T-helper 17 cell (primary cell): ENCODE data around the gene CIP2A. TPM values are rescaled to one million over a fixed set of nuclear protein-coding genes. Genes with fewer than 3 reads are reported as not detected.

Source experiments
- ATAC-seq: fragments of 150-1000 bp; cut with Tn5 transposase; 2 replicates; pipeline ENCODE4 v1.10.0; 2021; ENCODE audit warnings: mild to moderate bottlenecking, moderate library complexity
- DNase-seq, 3 donors: peaks; one replicate each; pipeline versions ENCODE4 v3.0.0 to v3.0.0-alpha.2; 2020 to 2021
- H3K9me3 ChIP-seq: one replicate; pipeline ENCODE4 v1.7.0; 2013; ENCODE audit warnings: low read length, mild to moderate bottlenecking; ENCODE audit not compliant: control insufficient read depth, poor library complexity, severe bottlenecking
- H3K27ac Mint-ChIP-seq: one replicate; pipeline ENCODE4 v1.8.0; 2022; ENCODE audit warnings: mild to moderate bottlenecking, moderate library complexity, mixed read lengths
- H3K27me3 Mint-ChIP-seq: one replicate; pipeline ENCODE4 v1.8.0; 2022; ENCODE audit warnings: mixed read lengths
- H3K36me3 Mint-ChIP-seq: one replicate; pipeline ENCODE4 v1.8.0; 2022; ENCODE audit warnings: low read depth, mixed read lengths
- H3K4me1 Mint-ChIP-seq: one replicate; pipeline ENCODE4 v1.8.0; 2022; ENCODE audit warnings: mild to moderate bottlenecking, mixed read lengths
- H3K4me3 Mint-ChIP-seq: one replicate; pipeline ENCODE4 v1.8.0; 2022; ENCODE audit warnings: mild to moderate bottlenecking, moderate library complexity, mixed read lengths
- total RNA-seq, 4 donors: library from RNA in 2 of 4; stranded (reverse) in 2 of 4; gene quantifications; one replicate each; pipeline ENCODE4 v1.2.3 and lab custom pipeline; 2022 to 2026

Gene CIP2A
- total RNA-seq, 2 donors from 2014 or later, result 4.1 to 6.8 TPM

DNA sequence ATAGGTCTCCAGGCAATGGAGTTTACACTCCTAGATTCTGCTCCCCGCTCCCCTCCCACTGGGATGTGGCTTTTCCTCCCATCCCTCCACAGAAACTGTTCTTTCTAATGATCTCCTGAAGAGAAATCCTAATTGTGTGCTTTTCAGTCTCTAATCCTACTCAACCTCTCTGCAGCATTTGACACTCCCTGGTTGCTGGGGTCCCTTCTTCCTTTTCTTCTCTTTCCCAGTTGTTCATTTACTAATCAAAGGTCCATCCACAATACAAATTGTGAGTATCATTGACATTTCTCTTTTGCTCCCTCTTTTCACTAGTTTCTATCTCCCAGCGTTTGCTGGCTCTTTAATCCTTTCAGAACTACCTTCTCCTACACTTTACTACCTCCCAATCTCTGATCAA lies 72.4 kb downstream of the CIP2A start:
- ATAC-seq (no peak), DNase-seq (no peak)
- Mint-ChIP-seq H3K4me3 (no peak overlapping the region), H3K36me3 (no peaks in the 10 kb centered on the region), H3K27me3 (peaks cover 24% of the 10 kb centered on the region), H3K4me1 (peaks cover 8% of the 10 kb centered on the region), H3K27ac (no peak overlapping the region)
- no peaks in the 10 kb centered on the region for H3K9me3 ChIP-seq

DNA sequence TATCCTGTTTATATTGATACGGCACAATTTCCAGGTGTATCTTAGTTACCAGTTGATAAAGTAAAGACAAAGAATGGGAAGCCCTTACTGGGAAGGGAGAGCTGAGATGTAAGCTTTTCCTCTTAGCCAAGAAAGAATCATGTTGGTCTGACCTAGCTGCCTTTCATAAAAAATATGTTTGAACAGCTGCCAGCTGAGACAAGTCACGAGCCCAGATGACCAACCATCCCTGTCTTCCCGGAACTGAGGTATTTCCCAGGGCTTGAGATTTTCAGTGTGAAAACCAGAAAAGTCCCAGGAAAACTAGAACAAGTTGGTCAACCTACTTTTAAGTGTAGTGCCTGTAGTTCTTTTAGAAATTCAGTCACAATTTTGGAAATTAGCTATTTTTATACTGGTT lies 75.3 kb downstream of the CIP2A start:
- Mint-ChIP-seq H3K27me3 (peaks cover 22% of the 10 kb centered on the region), H3K4me1 (peaks cover 10% of the 10 kb centered on the region), H3K27ac (no peak overlapping the region), H3K4me3 (no peak overlapping the region), H3K36me3 (peaks cover 3% of the 10 kb centered on the region)
- no peaks in the 10 kb centered on the region for H3K9me3 ChIP-seq
- DNase-seq, result no peak
- ATAC-seq, result no peak

DNA sequence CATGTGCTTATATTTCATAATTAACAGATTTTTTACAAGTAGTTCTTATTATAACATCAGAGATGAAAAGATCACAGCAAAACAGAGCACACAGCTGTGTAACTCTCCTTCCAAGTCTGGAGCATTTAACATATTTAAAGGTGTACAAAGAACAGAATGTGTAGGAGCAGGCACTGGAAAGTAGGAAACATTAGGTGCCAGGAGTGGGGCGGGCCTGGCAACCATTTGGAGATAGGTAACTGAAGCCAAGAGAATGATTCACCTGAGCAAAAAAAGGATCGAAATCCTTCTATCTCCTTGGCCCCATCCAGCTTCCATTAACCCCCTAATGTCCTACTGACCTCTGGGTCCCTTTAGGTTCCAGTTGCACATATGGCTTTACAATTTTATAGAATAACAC lies 76.6 kb downstream of the CIP2A start:
- Mint-ChIP-seq H3K4me3 (no peak overlapping the region), H3K36me3 (peaks cover 3% of the 10 kb centered on the region), H3K27me3 (peaks cover 22% of the 10 kb centered on the region), H3K4me1 (peaks cover 10% of the 10 kb centered on the region), H3K27ac (no peak overlapping the region)
- ATAC-seq (no peak), DNase-seq (no peak)
- no peaks in the 10 kb centered on the region for H3K9me3 ChIP-seq

DNA sequence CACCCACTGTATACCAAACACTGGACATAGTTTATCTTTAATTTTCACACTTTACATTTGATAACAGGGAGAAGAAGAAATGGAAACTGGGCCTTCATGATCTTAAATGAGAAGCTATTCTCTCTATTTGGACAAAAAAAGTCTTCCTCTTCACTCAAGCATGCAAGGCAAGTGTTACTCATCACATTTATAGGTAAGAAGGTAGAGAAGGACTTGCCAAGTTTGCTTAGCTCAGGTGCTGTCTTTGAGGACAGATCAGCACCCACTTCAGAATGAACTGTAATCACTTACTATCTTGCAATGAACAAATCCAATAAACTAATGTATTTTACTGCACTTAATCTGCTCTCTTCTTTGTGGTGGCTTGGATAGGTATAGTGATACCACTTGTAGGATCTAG lies 77.7 kb downstream of the CIP2A start:
- no peaks in the 10 kb centered on the region for H3K9me3 ChIP-seq
- Mint-ChIP-seq H3K27ac (no peak overlapping the region), H3K4me3 (no peak overlapping the region), H3K27me3 (peaks cover 23% of the 10 kb centered on the region), H3K4me1 (peaks cover 10% of the 10 kb centered on the region), H3K36me3 (peaks cover 3% of the 10 kb centered on the region)
- ATAC-seq (no peak), DNase-seq (no peak)

DNA sequence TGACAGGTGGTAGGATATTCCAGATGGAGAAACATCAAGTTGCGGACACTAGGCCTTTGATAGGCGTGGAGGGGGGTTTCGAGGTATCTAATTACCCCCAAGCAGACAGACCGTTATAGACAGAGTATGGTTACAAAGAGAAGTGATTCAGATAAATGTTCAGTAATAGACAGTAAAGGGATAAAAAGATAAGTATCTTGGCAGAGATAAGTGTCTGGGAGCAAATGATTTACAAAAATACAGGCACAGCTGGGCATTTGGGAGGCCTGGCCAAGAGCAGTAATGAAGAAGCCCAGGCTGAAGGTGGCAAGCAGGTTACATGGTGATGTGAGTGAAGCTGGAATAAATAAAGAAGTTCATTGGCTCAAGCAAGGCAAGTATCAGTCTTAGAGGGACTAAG lies 78.2 kb downstream of the CIP2A start:
- Mint-ChIP-seq H3K36me3 (peaks cover 3% of the 10 kb centered on the region), H3K4me1 (peaks cover 10% of the 10 kb centered on the region), H3K27me3 (peaks cover 27% of the 10 kb centered on the region), H3K27ac (no peak overlapping the region), H3K4me3 (no peak overlapping the region)
- ATAC-seq (no peak), DNase-seq (no peak)
- no peaks in the 10 kb centered on the region for H3K9me3 ChIP-seq

DNA sequence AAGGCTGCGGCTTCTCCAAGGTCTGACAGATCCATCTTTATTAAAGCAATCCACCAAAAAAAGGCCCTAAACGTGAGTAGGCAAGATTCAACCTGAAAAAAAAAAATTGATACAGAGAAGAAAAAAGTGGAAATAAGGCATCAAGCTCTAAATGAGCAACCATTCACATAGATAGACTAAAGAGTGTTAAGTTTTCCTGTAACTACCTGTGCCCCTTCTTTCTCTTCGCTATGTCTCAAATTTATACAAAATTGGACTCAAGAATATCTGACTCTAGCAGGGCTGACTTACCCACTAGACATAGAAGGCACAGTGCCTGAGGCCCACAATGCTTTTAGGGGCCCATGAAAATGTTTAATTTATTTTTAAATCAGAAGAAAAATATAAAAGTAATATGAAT lies 78.7 kb downstream of the CIP2A start, which contains the start of gene MYH15:
Gene MYH15, minus strand, starts transcription at position 101 of the 400 bp plus-strand sequence. Its CDS starts 66 bp downstream, at position 35.
- no peaks in the 10 kb centered on the region for H3K9me3 ChIP-seq
- H3K27ac Mint-ChIP-seq, result no peak within 1 kb of the TSS
- DNase-seq (no peak), ATAC-seq (no peak)
- peaks cover 3% of the 10 kb centered on the region for H3K36me3 Mint-ChIP-seq
- peaks cover 13% of the 10 kb centered on the region for H3K4me1 Mint-ChIP-seq
- no peak within 1 kb of the TSS for H3K4me3 Mint-ChIP-seq
- H3K27me3 Mint-ChIP-seq, result peaks cover 27% of the 10 kb centered on the region

DNA sequence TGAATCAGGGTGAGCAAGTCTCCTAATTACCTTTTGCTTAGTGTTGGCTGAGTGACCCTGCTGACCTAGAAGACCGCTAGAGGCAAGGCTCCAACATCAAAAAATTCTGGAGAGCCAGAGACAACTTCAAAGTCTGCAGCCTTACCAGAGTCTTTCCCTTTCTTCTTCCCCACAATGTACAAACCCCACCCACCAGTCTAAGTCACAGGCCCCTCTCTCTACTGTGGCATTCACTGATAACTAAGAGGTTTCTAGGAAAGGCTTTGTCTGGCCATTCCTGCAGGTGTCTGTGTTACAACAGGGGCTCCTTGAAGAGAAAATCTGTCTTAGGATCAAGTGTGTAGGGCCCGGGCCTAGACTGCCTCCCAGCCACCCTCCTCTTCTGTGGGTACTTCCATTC lies 79.4 kb downstream of the CIP2A start:
- DNase-seq (no peak), ATAC-seq (no peak)
- no peaks in the 10 kb centered on the region for H3K9me3 ChIP-seq
- peaks cover 3% of the 10 kb centered on the region for H3K36me3 Mint-ChIP-seq
- peaks cover 13% of the 10 kb centered on the region for H3K4me1 Mint-ChIP-seq
- H3K4me3 Mint-ChIP-seq, result no peak overlapping the region
- H3K27me3 Mint-ChIP-seq, result peaks cover 25% of the 10 kb centered on the region
- no peak overlapping the region for H3K27ac Mint-ChIP-seq

DNA sequence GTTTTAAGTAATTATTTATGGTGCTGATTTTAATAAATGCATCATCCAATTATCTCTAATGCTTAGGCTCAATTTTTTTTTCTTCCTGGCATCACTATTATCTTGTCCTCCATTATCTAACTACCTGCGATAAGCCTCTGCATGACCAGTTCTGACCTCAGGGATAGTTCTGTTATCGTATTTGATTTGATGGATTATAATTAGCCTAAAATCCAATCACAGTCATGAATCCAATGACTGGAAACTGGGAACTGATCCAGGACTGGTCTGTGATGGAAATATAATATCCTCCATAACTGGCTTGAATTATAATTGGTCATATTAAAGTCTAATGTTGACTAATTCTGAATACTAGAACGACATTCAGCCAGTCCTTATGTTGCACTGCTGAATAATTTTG lies 80.0 kb downstream of the CIP2A start:
- Mint-ChIP-seq H3K4me1 (peaks cover 13% of the 10 kb centered on the region), H3K27ac (no peak overlapping the region), H3K27me3 (peaks cover 25% of the 10 kb centered on the region), H3K4me3 (no peak overlapping the region), H3K36me3 (peaks cover 3% of the 10 kb centered on the region)
- no peak for DNase-seq
- ATAC-seq, result no peak
- H3K9me3 ChIP-seq, result no peaks in the 10 kb centered on the region

DNA sequence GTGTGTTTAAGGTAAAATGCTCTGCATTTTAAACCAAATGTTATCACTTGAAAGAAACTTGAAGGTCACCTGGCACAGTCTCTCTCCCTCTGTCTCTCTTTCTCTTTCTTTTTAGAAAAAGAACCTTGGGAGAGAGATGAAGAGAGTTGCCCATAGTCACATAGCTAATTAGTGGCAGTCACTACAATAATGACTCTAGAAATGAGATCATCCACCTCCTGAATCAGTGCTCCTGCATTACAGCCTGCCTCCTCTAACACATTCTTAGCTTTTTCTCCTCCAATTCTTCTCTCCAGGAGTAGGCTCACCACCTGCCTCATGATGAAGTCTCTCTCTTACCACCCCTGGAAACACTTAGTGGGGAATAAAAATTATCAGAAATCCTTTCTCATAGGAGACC lies 81.3 kb downstream of the CIP2A start:
- ATAC-seq, result no peak
- H3K4me3 Mint-ChIP-seq, result no peak overlapping the region

DNA sequence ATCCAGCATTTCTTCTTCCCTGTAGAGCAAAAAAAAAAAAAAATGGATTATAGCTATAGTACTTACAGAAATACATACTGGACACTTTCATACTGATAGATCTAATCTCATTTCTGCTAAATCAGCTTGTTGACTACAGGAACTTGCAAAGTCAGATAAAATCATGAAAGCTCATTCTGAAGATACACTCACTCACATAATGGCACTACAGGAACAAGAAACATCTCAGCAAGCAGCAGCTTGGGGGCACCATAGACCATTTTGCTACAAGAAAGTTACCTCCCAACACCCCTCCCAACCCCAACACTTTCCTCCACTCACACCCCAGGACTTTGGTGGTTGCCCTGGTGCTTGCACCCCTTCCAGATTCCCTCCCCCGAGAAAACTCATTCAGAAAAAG lies 83.4 kb downstream of the CIP2A start:
- no peaks in the 10 kb centered on the region for H3K36me3 Mint-ChIP-seq
- DNase-seq (no peak), ATAC-seq (no peak)
- peaks cover 3% of the 10 kb centered on the region for H3K4me1 Mint-ChIP-seq
- no peak overlapping the region for H3K4me3 Mint-ChIP-seq
- peaks cover 15% of the 10 kb centered on the region for H3K27me3 Mint-ChIP-seq
- H3K27ac Mint-ChIP-seq, result no peak overlapping the region
- H3K9me3 ChIP-seq, result no peaks in the 10 kb centered on the region

More for the DNA sequence above, 81.3 kb downstream of the CIP2A start:
- Mint-ChIP-seq H3K4me1 (peaks cover 9% of the 10 kb centered on the region), H3K27me3 (peaks cover 20% of the 10 kb centered on the region), H3K27ac (no peak overlapping the region), H3K36me3 (peaks cover 3% of the 10 kb centered on the region)
- no peak for DNase-seq
- no peaks in the 10 kb centered on the region for H3K9me3 ChIP-seq

DNA sequence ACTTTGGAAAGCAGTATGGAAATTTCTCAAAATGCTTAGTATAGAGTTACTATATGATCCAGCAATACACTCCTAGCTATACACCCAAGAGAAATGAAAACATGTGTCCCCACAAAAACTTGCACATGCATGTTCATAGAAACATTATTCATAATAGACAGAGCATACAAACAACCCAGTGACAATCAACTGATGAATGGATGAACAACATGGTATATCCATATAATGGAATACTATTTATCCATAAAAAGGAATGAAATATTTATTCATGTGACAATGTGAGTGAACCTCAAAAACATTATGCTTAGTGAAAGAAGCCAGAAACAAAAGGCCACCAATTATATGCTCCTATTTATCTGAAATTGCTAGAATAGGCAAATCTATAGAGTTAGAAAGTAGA lies 85.5 kb downstream of the CIP2A start:
- DNase-seq, result no peak
- no peaks in the 10 kb centered on the region for H3K9me3 ChIP-seq
- H3K4me1 Mint-ChIP-seq, result peaks cover 3% of the 10 kb centered on the region
- no peak for ATAC-seq
- no peak overlapping the region for H3K4me3 Mint-ChIP-seq
- peaks cover 15% of the 10 kb centered on the region for H3K27me3 Mint-ChIP-seq
- no peak overlapping the region for H3K27ac Mint-ChIP-seq
- H3K36me3 Mint-ChIP-seq, result no peaks in the 10 kb centered on the region

DNA sequence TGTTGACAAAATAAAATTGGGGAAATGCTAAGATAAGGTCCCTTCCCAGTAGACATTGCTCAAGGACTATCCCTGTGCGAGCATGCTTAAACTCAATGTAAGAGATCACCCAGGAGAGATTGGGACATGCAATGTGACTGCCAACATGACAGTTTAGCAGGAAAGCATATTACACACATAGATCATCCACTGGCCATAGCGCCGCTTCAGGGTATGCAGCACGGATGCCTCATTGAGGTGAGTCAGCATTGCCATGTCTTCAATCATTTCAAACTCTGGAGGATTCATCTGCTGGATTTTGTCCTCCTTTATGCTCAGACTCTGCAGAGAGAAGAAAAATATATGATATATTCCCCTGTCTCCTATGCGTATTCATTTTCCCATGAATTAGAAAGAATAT lies 87.7 kb downstream of the CIP2A start:
- Mint-ChIP-seq H3K4me3 (no peak overlapping the region), H3K36me3 (no peaks in the 10 kb centered on the region), H3K27me3 (peaks cover 15% of the 10 kb centered on the region), H3K4me1 (peaks cover 3% of the 10 kb centered on the region), H3K27ac (no peak overlapping the region)
- no peak for ATAC-seq
- DNase-seq, result no peak
- H3K9me3 ChIP-seq, result no peaks in the 10 kb centered on the region

DNA sequence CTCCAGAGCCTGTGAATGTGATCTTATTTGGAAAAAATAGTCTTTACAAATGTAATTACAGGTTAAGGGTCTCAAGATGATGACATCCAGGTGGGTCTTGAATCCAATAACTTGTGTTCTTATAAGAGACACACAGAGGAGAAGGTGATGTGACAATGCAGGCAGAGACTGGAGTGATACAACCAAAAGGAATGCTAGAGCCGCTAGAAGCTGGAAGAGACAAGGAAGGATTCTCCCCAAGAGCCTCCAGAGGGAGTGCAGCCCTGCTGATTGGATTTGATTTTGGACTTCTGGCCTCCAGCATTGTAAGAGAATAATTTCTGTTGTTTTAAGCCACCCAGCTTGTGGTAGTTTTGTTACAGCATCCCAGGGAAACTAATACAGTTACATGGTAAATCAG lies 88.5 kb downstream of the CIP2A start:
- Mint-ChIP-seq H3K27ac (no peak overlapping the region), H3K4me1 (peaks cover 2% of the 10 kb centered on the region), H3K36me3 (no peaks in the 10 kb centered on the region), H3K27me3 (peaks cover 7% of the 10 kb centered on the region), H3K4me3 (no peak overlapping the region)
- no peaks in the 10 kb centered on the region for H3K9me3 ChIP-seq
- no peak for ATAC-seq
- DNase-seq, result no peak
